Measurements from ENCODE around the gene ANO4. TPM values are rescaled to one million over a fixed set of nuclear protein-coding genes. Genes with fewer than 3 reads are reported as not detected.
"Not testable (repeated sequence)": the region's sequence is repeated elsewhere in the genome, so short reads cannot be mapped to it uniquely, and the experiment has no call there.

Gene ANO4
- total and polyA plus RNA-seq, 2 of the 8 experiments (the other 6 are each of a cell fraction or from before 2014, with no cell fraction given), result 1.1 to 3.4 TPM

GRCh38 chr12:101062508-101062907, 267.9 kb downstream of the ANO4 start:
- WGBS, 2 experiments (ENCODE audit: extremely low coverage in 1 of 2, insufficient coverage in 1 of 2, insufficient read length in 1 of 2, insufficient replicate concordance in 2 of 2, low coverage in 1 of 2, low lambda C conversion rate in 2 of 2, missing lambda C conversion rate in 1 of 2), result 81% methylated on average over 3 of the region's 4 CpGs; no CpG with 5 or more reads in 1 of the 2 experiments
- H4K91ac ChIP-seq (replicated peaks; ENCODE audit: insufficient read length, low read length); DNase-seq (ENCODE audit: low read depth in 1 of 2, low spot score in 2 of 2); H3K4me2 ChIP-seq (ENCODE audit: insufficient read depth in 1 of 2, low read depth in 2 of 2, low read length in 2 of 2); H3K9ac ChIP-seq (replicated peaks in 1 of 4; ENCODE audit: extremely low read depth in 1 of 4, low read depth in 3 of 4, low read length in 3 of 4); H2BK15ac ChIP-seq (ENCODE audit: low read length); H2AFZ ChIP-seq (ENCODE audit: low read length); H3K79me2 ChIP-seq (ENCODE audit: control insufficient read depth in 1 of 2, insufficient read depth in 2 of 2, low read length in 2 of 2); H3K4ac ChIP-seq (replicated peaks; ENCODE audit: insufficient read length, low read depth, low read length); H2BK120ac ChIP-seq (replicated peaks; ENCODE audit: low read depth, low read length); FAIRE-seq; H3K4me3 ChIP-seq (ENCODE audit: extremely low read depth in 1 of 4, insufficient read depth in 2 of 4, low read depth in 3 of 4, low read length in 4 of 4); H3K14ac ChIP-seq (ENCODE audit: insufficient read length); H2BK20ac ChIP-seq (ENCODE audit: low read length); H3K9me3 ChIP-seq (ENCODE audit: insufficient read depth in 2 of 2, low read depth in 1 of 2, low read length in 1 of 2); H4K20me1 ChIP-seq (replicated peaks in 1 of 2; ENCODE audit: control insufficient read depth in 1 of 2, insufficient read depth in 2 of 2, low read length in 2 of 2); H3K23me2 ChIP-seq (ENCODE audit: low read depth, low read length); H3K23ac ChIP-seq (ENCODE audit: insufficient read length); H3K56ac ChIP-seq (replicated peaks; ENCODE audit: insufficient read length, low read depth, low read length); H3K27ac ChIP-seq (ENCODE audit: low read depth, low read length); H4K8ac ChIP-seq (ENCODE audit: extremely low read depth, insufficient read depth, low read length); H3K36me3 ChIP-seq (ENCODE audit: control insufficient read depth in 2 of 4, insufficient read depth in 4 of 4, low read length in 3 of 4); H2AK5ac ChIP-seq (ENCODE audit: low read depth, low read length); H3K18ac ChIP-seq (ENCODE audit: extremely low read depth, low read length); H2BK12ac ChIP-seq (ENCODE audit: low read depth, low read length); H3K79me1 ChIP-seq (ENCODE audit: low read depth, low read length); H4K5ac ChIP-seq (ENCODE audit: insufficient read length, low read depth, low read length); H3K4me1 ChIP-seq (replicated peaks in 1 of 4; ENCODE audit: control insufficient read depth in 3 of 4, insufficient read depth in 4 of 4, low read length in 3 of 4); H2BK5ac ChIP-seq (ENCODE audit: low read depth, low read length); H3K27me3 ChIP-seq (replicated peaks in 1 of 4; ENCODE audit: control insufficient read depth in 3 of 4, extremely low read depth in 1 of 4, insufficient read depth in 3 of 4, low read length in 3 of 4): not testable (repeated sequence)
- ChIA-PET CTCF (ENCODE audit: partially characterized antibody) (interaction anchor here (0.6 to 0.9 kb wide), 2 partner anchors 140 to 261 kb away, joined by 3 read pairs; no protein-coding TSS in a partner anchor), POLR2A (ENCODE audit: partially characterized antibody) (interaction anchor here (0.7 kb wide), 1 partner anchor 150 kb away, joined by 3 read pairs; no protein-coding TSS in a partner anchor)
